ENCODE results near the gene BTBD3.

- TF ChIP-seq CTCF (IDR thresholded peaks at IDR 0.05; ENCODE audit: extremely low read depth in 1 of 2, insufficient read depth in 1 of 2, low read depth in 1 of 2, low read length in 2 of 2): no peak
- no peak for TF ChIP-seq MAX (IDR thresholded peaks at IDR 0.05; ENCODE audit: insufficient read depth, insufficient read length)
- no peak for TF ChIP-seq POLR2A (IDR thresholded peaks at IDR 0.05; ENCODE audit: low read depth, low read length)
- TF ChIP-seq FOS (IDR thresholded peaks at IDR 0.05; ENCODE audit: borderline replicate concordance, insufficient read depth, low read length): no peak
- no peak for TF ChIP-seq EZH2 (IDR thresholded peaks at IDR 0.05; ENCODE audit: borderline replicate concordance, low read depth, low read length, severe bottlenecking)
- no peak for TF ChIP-seq POLR2AphosphoS5 (IDR thresholded peaks at IDR 0.05; ENCODE audit: insufficient read depth, low read depth, low read length)
- TF ChIP-seq GATA2 (IDR thresholded peaks at IDR 0.05; ENCODE audit: insufficient read depth, insufficient read length, low read depth, low read length): no peak
- TF ChIP-seq JUN (IDR thresholded peaks at IDR 0.05; ENCODE audit: borderline replicate concordance, insufficient read depth, insufficient read length, low read depth): no peak
- TF ChIP-seq MYC (IDR thresholded peaks at IDR 0.05; ENCODE audit: low read depth, low read length): no peak
These were observed 12.1 kb upstream of the BTBD3 start for GRCh38 chr20:11905460-11906179.

All from endothelial cell of umbilical vein (primary cell).